Neuron (in vitro differentiated cells): ENCODE data around the gene CCDC3.
"Not testable (repeated sequence)": the region's sequence is repeated elsewhere in the genome, so short reads cannot be mapped to it uniquely, and the experiment has no call there.

Experiments
- H2AFZ ChIP-seq: one replicate; pipeline ENCODE4 v1.6.1; 2013; ENCODE audit warnings: low read depth, mild to moderate bottlenecking, inconsistent platforms, low read length, moderate library complexity
- H3K27me3 ChIP-seq: one replicate; pipeline ENCODE4 v1.6.1; 2013; ENCODE audit warnings: low read length; ENCODE audit not compliant: insufficient read depth
- H3K36me3 ChIP-seq: one replicate; pipeline ENCODE4 v1.6.1; 2013; ENCODE audit warnings: low read length; ENCODE audit not compliant: insufficient read depth
- H3K4me1 ChIP-seq: one replicate; pipeline ENCODE4 v1.6.1; 2013; ENCODE audit warnings: low read length; ENCODE audit not compliant: insufficient read depth
- H3K4me3 ChIP-seq: 2 replicates; pipeline ENCODE4 v1.5.1; 2013; ENCODE audit warnings: mild to moderate bottlenecking, low read length, moderate library complexity
- H3K9me3 ChIP-seq: one replicate; pipeline ENCODE4 v1.6.1; 2013; ENCODE audit warnings: low read length

Gene CCDC3

GRCh38 chr10:12984165-12984747 is 17.3 kb downstream of the CCDC3 start:
- Histone ChIP-seq H2AFZ (no peak overlapping the region), H3K27me3 (no peaks in the 10 kb centered on the region), H3K4me1 (peaks cover 4% of the 10 kb centered on the region), H3K36me3 (no peaks in the 10 kb centered on the region), H3K4me3 (no peak overlapping the region), H3K9me3 (no peaks in the 10 kb centered on the region)

DNA sequence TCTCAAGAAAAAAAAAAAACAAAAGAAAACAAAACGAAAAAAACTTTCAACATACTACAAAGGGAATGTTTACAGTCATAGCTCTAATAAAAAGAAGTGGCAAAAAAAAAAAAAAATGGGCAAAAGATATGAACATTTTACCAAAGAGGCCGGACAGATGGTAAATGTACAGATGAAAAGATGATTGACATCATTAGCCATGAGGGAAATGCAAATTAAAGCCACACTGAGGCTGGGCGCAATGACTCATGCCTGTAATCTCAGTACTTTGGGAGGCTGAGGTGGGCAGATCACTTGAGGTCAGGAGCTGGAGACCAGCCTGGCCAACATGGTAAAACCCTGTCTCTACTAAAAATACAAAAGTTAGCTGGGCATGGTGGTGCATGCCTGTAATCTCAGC is 17.9 kb downstream of the CCDC3 start:
- H2AFZ ChIP-seq, H3K4me1 ChIP-seq, H3K9me3 ChIP-seq, H3K27me3 ChIP-seq, H3K4me3 ChIP-seq, H3K36me3 ChIP-seq: not testable (repeated sequence)

DNA sequence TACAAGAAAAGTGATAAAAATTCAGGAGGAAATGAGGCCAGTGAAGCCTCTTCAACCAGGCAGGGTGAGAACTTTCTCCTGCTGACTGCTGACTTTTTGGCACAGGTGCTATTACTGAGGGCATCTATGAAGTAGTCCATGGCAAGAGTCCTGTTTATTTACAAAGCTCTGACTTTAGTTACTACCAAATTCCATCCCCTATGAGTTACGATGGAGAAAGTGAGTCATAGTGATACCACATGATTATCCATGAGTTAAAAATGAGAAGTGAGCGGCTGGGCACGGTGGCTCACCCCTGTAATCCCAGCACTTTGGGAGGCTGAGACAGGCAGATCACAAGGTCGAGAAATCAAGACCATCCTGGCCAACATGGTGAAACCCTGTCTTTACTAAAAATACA is 19.9 kb downstream of the CCDC3 start:
- Histone ChIP-seq H3K36me3 (no peaks in the 10 kb centered on the region), H3K27me3 (no peaks in the 10 kb centered on the region), H3K4me3 (no peak overlapping the region), H3K4me1 (peaks cover 4% of the 10 kb centered on the region), H3K9me3 (no peaks in the 10 kb centered on the region), H2AFZ (no peak overlapping the region)

GRCh38 chr10:12980713-12981306 is 20.7 kb downstream of the CCDC3 start:
- H3K27me3 ChIP-seq: no peaks in the 10 kb centered on the region
- no peak overlapping the region for H2AFZ ChIP-seq
- H3K36me3 ChIP-seq: no peaks in the 10 kb centered on the region
- H3K4me1 ChIP-seq: peaks cover 4% of the 10 kb centered on the region
- H3K4me3 ChIP-seq: no peak overlapping the region
- H3K9me3 ChIP-seq: no peaks in the 10 kb centered on the region

DNA sequence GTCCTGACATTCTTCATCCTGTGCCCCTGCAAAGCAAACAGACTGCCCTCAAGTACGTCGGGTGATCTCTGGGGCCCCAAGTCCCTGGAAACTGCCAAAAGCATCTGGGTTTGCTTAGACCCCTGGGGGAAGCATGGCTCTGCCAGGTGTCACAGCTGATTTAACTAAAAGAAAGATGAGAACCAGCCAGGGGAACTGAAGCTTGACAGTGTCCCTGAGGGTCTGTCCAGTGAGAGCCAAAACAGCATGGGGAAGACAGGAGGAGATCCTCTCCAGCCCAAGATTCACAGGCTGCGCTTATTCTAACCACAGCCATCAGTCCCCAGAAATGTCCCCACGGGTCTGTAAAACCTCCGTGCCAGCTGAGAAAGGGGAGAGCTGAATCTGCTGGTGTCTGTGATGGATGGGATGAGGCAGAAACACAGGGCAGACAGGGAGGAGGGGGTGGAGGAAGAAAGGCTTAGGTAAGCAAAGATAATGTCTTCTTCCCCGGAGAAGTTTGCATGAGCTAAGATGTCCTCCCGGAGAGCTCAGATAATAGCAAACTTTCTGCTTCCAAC is 21.3 kb downstream of the CCDC3 start:
- no peaks in the 10 kb centered on the region for H3K9me3 ChIP-seq
- no peaks in the 10 kb centered on the region for H3K36me3 ChIP-seq
- no peak overlapping the region for H3K4me3 ChIP-seq
- peaks cover 4% of the 10 kb centered on the region for H3K4me1 ChIP-seq
- H3K27me3 ChIP-seq: no peaks in the 10 kb centered on the region
- no peak overlapping the region for H2AFZ ChIP-seq

DNA sequence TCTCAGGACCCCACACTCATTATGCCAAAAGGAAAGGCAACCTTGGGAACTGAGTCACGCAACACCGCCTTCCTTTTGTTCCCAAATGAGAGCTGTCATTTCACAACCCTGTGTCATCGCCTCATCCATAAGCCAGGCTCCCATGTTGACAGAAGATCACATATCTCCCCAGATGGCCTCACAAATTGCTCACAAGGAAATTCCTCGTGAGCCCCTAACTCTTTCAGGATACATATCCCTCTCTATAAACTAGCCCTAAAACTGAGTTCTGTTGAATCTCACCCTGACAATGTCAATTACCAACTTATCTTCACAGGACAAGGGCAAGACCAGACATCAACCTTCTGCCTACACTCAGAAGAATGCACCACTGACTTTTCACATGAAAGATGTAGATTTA is 22.6 kb downstream of the CCDC3 start:
- Histone ChIP-seq H3K4me1 (peaks cover 4% of the 10 kb centered on the region), H3K4me3 (no peak overlapping the region), H2AFZ (no peak overlapping the region), H3K9me3 (no peaks in the 10 kb centered on the region), H3K36me3 (no peaks in the 10 kb centered on the region), H3K27me3 (no peaks in the 10 kb centered on the region)

DNA sequence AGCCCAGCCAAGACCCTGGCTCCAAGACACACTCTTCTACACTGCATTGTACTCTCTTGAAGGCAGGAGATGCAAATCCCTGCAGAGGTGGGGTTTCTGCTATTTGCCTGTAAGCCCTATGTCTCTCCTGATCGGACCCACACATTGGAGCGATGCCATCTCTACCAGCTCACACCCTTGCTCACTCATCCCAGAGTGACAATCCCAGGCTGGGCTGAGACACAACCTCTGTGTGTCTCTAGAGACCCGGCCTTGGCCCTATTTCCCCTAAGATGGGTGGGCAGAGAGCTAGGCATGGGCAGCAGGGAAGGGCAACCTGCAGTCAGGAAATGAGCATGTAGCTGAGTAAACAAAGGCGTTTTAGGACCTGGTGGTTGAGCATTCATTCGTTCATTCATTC is 25.6 kb downstream of the CCDC3 start:
- no peak overlapping the region for H2AFZ ChIP-seq
- H3K4me1 ChIP-seq: peaks cover 4% of the 10 kb centered on the region
- no peaks in the 10 kb centered on the region for H3K27me3 ChIP-seq
- H3K9me3 ChIP-seq: no peaks in the 10 kb centered on the region
- H3K36me3 ChIP-seq: no peaks in the 10 kb centered on the region
- no peak overlapping the region for H3K4me3 ChIP-seq

- H3K9me3 ChIP-seq: no peaks in the 10 kb centered on the region
- H2AFZ ChIP-seq: no peak overlapping the region
- H3K4me3 ChIP-seq: no peak overlapping the region
- H3K36me3 ChIP-seq: no peaks in the 10 kb centered on the region
- H3K27me3 ChIP-seq: no peaks in the 10 kb centered on the region
- peaks cover 4% of the 10 kb centered on the region for H3K4me1 ChIP-seq
These were observed 26.2 kb downstream of the CCDC3 start for GRCh38 chr10:12975266-12975665.

GRCh38 chr10:12974491-12975199 is 26.9 kb downstream of the CCDC3 start:
- H3K4me3 ChIP-seq: no peak overlapping the region
- no peak overlapping the region for H2AFZ ChIP-seq
- H3K4me1 ChIP-seq: no peaks in the 10 kb centered on the region
- H3K9me3 ChIP-seq: no peaks in the 10 kb centered on the region
- H3K36me3 ChIP-seq: no peaks in the 10 kb centered on the region
- no peaks in the 10 kb centered on the region for H3K27me3 ChIP-seq

DNA sequence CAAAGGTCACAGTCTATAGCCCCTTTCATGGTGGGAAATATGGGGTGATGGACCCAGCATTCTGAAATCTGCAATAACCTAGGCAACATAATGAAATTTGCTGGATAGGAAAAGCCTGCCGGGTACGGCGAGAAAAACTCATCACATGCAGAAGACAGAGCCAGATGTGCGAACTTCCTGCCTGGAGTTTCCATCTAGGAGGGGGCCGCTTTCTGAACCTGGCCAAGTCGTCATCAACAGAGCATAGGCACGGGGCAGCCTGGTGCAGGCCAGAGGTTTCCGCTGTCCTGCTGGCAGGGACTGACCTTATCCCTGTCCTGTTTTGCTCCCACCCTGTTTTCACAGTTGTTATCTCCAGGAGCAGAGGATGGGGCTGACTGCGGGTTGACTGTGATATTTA is 27.4 kb downstream of the CCDC3 start:
- no peaks in the 10 kb centered on the region for H3K4me1 ChIP-seq
- H3K27me3 ChIP-seq: no peaks in the 10 kb centered on the region
- H3K36me3 ChIP-seq: no peaks in the 10 kb centered on the region
- no peak overlapping the region for H2AFZ ChIP-seq
- no peak overlapping the region for H3K4me3 ChIP-seq
- no peaks in the 10 kb centered on the region for H3K9me3 ChIP-seq

DNA sequence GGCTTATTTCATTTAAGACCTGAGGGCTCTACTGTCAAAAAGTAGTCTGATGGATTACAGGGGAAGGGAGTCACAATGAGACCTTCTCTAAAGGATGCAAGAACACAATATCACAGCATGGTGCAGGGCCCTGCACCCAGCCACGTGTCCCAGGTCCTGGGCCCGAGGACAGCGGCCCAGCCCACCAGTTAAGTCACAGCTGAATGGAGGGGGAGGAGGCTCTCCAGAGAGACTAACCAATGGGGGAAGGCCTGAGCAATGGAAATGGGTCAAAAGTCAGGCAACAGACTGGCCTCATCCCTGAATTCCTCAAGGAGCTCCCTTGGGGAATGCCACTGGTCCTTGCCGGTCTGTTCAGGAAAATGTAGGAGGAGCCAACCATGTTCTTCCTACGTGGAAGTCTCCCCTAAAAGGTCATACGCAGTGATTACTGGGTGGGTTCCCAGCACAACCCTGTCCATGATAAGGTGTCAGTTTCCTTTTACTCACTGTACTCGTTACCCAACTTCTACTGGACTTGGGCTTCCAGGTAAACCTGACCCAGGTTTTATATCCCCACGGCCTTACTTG is 28.3 kb downstream of the CCDC3 start:
- no peaks in the 10 kb centered on the region for H3K27me3 ChIP-seq
- no peaks in the 10 kb centered on the region for H3K4me1 ChIP-seq
- no peak overlapping the region for H2AFZ ChIP-seq
- no peaks in the 10 kb centered on the region for H3K36me3 ChIP-seq
- no peak overlapping the region for H3K4me3 ChIP-seq
- no peaks in the 10 kb centered on the region for H3K9me3 ChIP-seq

- Histone ChIP-seq H3K9me3 (no peaks in the 10 kb centered on the region), H3K4me3 (no peak overlapping the region), H3K4me1 (no peaks in the 10 kb centered on the region), H3K36me3 (no peaks in the 10 kb centered on the region), H2AFZ (no peak overlapping the region), H3K27me3 (no peaks in the 10 kb centered on the region)
These were observed 29.4 kb downstream of the CCDC3 start for GRCh38 chr10:12972146-12972545.

DNA sequence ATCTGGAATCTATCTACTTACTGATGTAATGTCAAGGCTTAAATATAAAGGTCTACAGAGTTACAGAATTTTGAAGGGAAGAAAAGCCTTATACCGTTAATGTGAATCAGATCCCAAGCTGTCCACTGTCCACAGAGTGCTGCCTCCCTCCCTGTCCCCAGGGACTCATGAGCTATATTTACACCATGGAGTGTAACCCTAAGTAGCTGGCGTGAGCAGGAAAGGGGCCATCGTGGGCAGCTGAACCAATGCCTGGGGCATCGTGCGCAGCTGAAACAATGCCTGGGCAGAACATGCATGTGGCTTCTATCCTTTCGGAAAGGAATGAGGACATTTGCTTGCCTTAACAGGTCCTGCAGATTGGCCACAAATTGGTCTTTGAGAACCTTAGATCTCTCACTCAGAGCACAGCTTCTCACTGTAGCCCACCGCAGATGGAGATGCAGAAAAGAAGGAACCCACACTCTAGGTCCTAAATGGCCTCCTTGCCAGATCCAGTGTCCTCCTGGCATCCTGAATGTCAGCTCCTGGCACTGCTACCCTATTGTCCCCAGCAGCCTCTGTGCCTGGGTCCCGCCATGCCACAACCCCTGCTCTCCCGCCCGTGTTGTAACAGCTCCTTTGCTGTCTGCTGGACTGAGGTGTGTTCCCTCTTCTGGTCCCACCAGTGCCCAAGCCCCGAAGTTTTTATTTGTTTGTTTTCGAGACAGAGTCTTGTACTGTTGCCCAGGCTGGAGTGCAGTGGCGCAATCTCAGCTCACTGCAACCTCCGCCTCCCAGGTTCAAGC is 30.3 kb downstream of the CCDC3 start:
- no peaks in the 10 kb centered on the region for H3K9me3 ChIP-seq
- no peaks in the 10 kb centered on the region for H3K36me3 ChIP-seq
- no peak overlapping the region for H3K4me3 ChIP-seq
- no peaks in the 10 kb centered on the region for H3K4me1 ChIP-seq
- no peak overlapping the region for H2AFZ ChIP-seq
- H3K27me3 ChIP-seq: no peaks in the 10 kb centered on the region
